BLaER1 treated with 17β-estradiol and CSF1 and Interleukin-3, amounts not matched to agents 10 nM and 100 nM (cell line): ENCODE measurements around the gene PTPRH.

ENCODE experiments used
- H3K27ac ChIP-seq, 11 experiments: shearing (Covaris generic); formaldehyde crosslinking; 2 replicates each; pipeline ENCODE4 v1.8.1; 2022
- H3K27me3 ChIP-seq, 11 experiments: shearing (Covaris generic); formaldehyde crosslinking; 2 replicates each; pipeline ENCODE4 v1.8.1; 2022
- H3K36me3 ChIP-seq, 11 experiments: shearing (Covaris generic); formaldehyde crosslinking; 2 replicates each; pipeline ENCODE4 v1.8.1; 2022
- H3K4me1 ChIP-seq, 10 experiments: shearing (Covaris generic); formaldehyde crosslinking; 2 replicates each; pipeline ENCODE4 v1.8.1; 2022
- H3K4me2 ChIP-seq, 11 experiments: shearing (Covaris generic); formaldehyde crosslinking; 2 replicates each; pipeline ENCODE4 v1.8.1; 2022
- H3K4me3 ChIP-seq, 10 experiments: shearing (Covaris generic); formaldehyde crosslinking; 2 replicates each; pipeline ENCODE4 v1.8.1; 2022
- H3K9ac ChIP-seq, 11 experiments: shearing (Covaris generic); formaldehyde crosslinking; 2 replicates each; pipeline ENCODE4 v1.8.1; 2022
- H3K9me3 ChIP-seq, 11 experiments: shearing (Covaris generic); formaldehyde crosslinking; replicated peaks in 1 of 11; 2 replicates each; pipeline ENCODE4 v1.8.1; 2022
- H4K20me1 ChIP-seq, 11 experiments: shearing (Covaris generic); formaldehyde crosslinking; 2 replicates each; pipeline ENCODE4 v1.8.1; 2022
- Cebpa-rat ChIP-seq, 11 experiments: shearing (Covaris generic); IDR thresholded peaks; 2 replicates each; pipeline ENCODE4 v1.8.1; 2022

The PTPRH gene

DNA sequence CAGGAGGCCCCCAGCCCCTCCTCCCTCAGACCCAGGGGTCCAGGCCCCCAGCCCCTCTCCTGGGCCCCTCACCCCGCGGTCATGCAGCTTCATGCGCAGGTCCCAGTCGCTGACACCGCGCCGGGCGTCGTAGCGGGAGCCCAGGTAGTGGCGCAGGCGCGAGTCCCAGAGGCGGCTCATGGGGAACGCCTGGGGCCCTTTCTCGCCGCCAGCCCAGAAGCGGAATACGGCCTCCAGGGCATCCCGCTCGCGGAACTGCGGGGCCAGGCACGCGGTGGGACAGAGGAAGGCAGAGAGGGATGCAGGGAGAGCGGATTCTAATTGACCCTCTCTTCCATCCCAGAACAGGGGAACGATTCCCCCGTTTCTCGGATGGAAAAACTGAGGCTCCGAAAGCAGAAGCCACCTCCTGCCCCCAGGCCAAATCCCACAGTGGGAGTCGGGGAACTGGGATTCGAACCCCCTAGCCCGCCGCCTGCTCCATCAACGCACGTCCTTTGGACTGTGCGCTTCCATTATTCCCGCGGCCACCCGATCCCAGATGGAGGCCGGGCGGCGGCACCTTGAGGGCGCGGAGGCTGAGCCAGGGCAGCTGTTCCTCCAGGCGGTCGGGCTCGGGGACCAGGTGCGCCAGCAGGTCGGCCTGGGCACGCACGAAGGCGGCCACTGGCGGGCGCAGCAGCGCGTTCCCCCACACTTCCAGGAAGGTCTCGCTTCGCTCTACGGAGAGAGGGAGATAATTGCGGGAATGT is 47.6 kb downstream of the PTPRH start:
- Histone ChIP-seq H3K4me2 (no peak overlapping the region), H3K4me1 (peaks cover 22 to 47% (median 44%) of the 10 kb centered on the region in 10 experiments), H3K9me3 (no peaks in the 10 kb centered on the region), H3K4me3 (no peak overlapping the region), H4K20me1 (no peaks in the 10 kb centered on the region; a peak in 2 of 22 replicates), H3K9ac (no peak overlapping the region), H3K27ac (no peak overlapping the region), H3K27me3 (peaks cover 0 to 8% (median 0%) of the 10 kb centered on the region in 11 experiments; a peak in 7 of 22 replicates), H3K36me3 (no peaks in the 10 kb centered on the region)
- no peak for TF ChIP-seq Cebpa-rat (IDR thresholded peaks at IDR 0.05)

DNA sequence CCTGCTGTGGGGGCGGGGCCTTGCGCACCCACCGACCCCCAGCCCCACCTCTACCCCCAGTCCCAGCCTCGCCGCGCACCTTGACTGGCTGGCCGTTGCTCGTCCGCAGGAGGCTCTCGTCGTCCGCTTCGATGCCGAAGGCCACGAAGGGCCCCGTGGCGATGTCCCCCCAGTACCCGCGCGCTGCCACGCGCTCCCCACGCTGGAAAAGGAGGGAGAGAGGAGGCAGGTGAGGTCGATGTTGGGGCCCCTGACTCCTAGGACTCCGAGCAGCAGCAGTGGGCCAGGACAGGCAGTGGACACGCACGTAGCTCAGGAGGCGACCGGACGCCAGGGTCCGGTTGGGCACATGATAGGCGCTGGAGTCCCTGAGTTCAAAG is 48.3 kb downstream of the PTPRH start:
- no peak for TF ChIP-seq Cebpa-rat (IDR thresholded peaks at IDR 0.05)
- Histone ChIP-seq H3K27me3 (peaks cover 0 to 10% (median 0%) of the 10 kb centered on the region in 11 experiments; a peak in 8 of 22 replicates), H3K27ac (no peak overlapping the region), H3K9me3 (no peaks in the 10 kb centered on the region), H4K20me1 (no peaks in the 10 kb centered on the region; a peak in 2 of 22 replicates), H3K9ac (no peak overlapping the region), H3K4me1 (peaks cover 29 to 51% (median 48%) of the 10 kb centered on the region in 10 experiments), H3K36me3 (no peaks in the 10 kb centered on the region), H3K4me3 (no peak overlapping the region), H3K4me2 (0 out of 22 replicates have a peak overlapping the region, but pooled peaks of 1 of the 11 experiments have one; percentile 83)

DNA sequence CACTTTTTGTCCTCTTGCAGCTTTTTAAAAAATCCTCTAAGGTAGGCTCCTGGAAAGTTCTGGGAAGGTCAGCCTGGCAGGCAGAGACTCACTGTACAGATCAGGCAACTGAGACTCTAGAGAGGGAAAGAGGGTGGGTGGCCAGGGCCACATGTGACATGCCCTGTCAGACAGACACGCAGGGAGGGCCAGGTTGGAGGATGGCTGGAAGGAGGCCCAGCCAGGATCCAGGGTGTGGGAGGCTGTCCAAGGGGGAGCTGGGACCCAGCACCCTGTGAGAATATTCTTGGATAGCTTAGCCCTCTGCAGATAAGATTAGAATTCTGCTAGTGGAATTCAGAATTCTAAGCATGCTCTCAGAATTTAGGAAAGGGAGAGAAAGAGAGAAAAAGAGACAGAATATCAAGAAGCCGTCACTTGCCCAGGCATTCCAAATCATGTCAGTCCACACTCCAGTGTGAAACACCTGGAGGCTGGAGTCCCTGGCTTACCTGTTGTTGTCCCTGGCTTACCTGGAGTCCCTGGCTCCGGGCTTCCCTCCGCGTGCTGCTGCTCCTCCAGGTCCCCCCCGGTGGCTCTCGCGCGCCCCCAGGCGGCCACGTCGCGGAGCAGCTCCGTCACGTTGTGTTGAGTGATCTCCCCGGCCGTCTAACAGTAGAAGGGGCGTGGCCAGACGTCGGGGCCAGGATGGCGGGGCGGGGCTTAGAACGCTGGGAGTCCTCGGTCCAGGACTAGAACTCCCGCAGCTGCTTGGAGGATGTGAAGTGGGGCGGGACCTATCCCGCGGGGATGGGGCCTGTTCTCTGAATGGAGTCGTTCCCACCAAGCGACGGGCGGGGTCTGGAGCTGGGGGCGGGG is 48.9 kb downstream of the PTPRH start:
- Histone ChIP-seq H3K27ac (peak overlapping the region in 2 of 11 experiments; percentile 28 to 58; a peak in 2 of 22 replicates), H3K4me1 (peaks cover 30 to 49% (median 47%) of the 10 kb centered on the region in 10 experiments), H4K20me1 (no peaks in the 10 kb centered on the region; a peak in 2 of 22 replicates), H3K4me2 (peak overlapping the region; percentile 44 to 92 (median 85); a peak in 21 of 22 replicates), H3K4me3 (peak overlapping the region in 5 of 10 experiments; percentile 5 to 40 (median 26); a peak in 4 of 20 replicates), H3K27me3 (peaks cover 0 to 11% (median 0%) of the 10 kb centered on the region in 11 experiments; a peak in 8 of 22 replicates), H3K36me3 (no peaks in the 10 kb centered on the region), H3K9me3 (no peaks in the 10 kb centered on the region), H3K9ac (peak overlapping the region in 7 of 11 experiments; percentile 35 to 63 (median 44); a peak in 12 of 22 replicates)
- no peak for TF ChIP-seq Cebpa-rat (IDR thresholded peaks at IDR 0.05)

DNA sequence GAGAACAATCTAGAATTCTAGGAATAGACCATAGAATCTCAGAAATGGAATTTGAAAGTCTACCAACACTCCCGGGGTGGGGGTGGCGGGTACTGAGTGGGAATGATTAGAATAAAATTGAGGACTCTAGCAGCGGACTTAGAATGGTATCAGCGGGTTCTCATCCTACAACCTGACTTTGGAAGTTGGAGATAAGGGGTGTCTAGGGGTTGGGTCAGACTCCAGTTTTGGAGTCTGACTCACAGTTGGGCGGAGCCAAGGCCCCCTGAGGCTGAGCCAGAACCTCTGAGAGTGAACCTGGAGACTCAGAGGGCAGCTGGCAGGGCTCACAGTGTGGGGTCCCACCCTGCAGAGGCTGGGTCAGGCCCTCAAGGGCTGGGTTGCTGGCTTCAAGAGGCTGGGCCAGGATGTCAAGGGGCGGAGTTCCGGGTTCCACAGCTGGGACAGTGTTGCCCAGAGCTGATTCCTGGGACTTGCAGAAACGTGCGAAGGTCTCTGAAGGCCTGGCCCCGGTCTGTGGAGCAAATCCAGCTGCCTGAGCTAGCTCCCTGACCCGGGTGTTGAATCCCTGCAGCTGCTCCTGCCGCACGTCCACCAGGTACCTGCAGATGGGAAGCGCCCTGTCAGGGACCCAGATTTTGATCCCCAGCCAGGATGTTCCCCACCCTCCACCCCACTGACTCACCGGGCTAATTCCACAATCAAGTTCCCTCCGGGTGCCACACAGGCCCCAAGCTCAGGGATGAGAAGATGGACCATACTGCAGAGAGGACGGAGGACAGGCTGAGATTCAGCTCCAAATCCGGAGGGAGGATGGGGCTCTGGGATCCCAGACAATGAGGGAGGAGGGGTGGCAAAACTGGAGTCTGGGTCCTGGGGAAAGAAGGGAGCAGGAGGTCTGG is 50.2 kb downstream of the PTPRH start:
- no peaks in the 10 kb centered on the region for H3K9me3 ChIP-seq
- peaks cover 30 to 54% (median 52%) of the 10 kb centered on the region in 10 experiments for H3K4me1 ChIP-seq
- no peak for TF ChIP-seq Cebpa-rat (IDR thresholded peaks at IDR 0.05)
- H3K27me3 ChIP-seq: peaks cover 0 to 11% (median 0%) of the 10 kb centered on the region in 11 experiments; a peak in 8 of 22 replicates
- peak overlapping the region in 9 of 11 experiments; percentile 21 to 63 (median 44); a peak in 15 of 22 replicates for H3K9ac ChIP-seq
- H3K27ac ChIP-seq: peak overlapping the region in 7 of 11 experiments; percentile 26 to 58 (median 49); a peak in 11 of 22 replicates
- peak overlapping the region in 7 of 10 experiments; percentile 18 to 40 (median 32); a peak in 9 of 20 replicates for H3K4me3 ChIP-seq
- peak overlapping the region; percentile 29 to 92 (median 85) for H3K4me2 ChIP-seq
- H4K20me1 ChIP-seq: no peaks in the 10 kb centered on the region; a peak in 2 of 22 replicates
- H3K36me3 ChIP-seq: no peaks in the 10 kb centered on the region

DNA sequence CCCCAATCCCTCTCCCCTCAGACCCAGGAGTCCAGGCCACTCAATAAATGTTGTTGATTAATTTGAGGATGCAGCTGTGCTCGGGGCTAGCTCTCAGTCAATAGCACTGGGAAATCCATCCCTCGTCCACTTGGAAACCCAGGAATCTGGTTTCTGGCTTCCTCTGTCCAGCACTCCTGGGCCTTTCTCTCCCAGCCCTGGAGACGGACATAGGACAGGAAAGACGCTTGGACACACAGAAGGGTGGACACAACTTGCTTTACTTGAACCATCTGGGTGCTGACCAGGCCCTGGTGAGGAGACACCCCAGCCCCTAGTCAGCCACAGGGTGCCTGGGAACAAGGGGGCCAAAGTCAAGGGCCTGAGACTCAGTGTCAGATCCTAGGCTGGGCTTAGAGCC is 50.9 kb downstream of the PTPRH start:
- Histone ChIP-seq H3K9ac (peak overlapping the region in 4 of 11 experiments; percentile 9 to 44 (median 30); a peak in 2 of 22 replicates), H3K36me3 (no peaks in the 10 kb centered on the region), H3K27ac (peak overlapping the region in 6 of 11 experiments; percentile 15 to 58 (median 51); a peak in 7 of 22 replicates), H3K27me3 (peaks cover 0 to 11% (median 0%) of the 10 kb centered on the region in 11 experiments; a peak in 8 of 22 replicates), H3K4me1 (peaks cover 30 to 61% (median 58%) of the 10 kb centered on the region in 10 experiments), H4K20me1 (no peaks in the 10 kb centered on the region; a peak in 2 of 22 replicates), H3K4me2 (peak overlapping the region; percentile 29 to 92 (median 85)), H3K4me3 (no peak overlapping the region), H3K9me3 (no peaks in the 10 kb centered on the region)
- no peak for TF ChIP-seq Cebpa-rat (IDR thresholded peaks at IDR 0.05)

DNA sequence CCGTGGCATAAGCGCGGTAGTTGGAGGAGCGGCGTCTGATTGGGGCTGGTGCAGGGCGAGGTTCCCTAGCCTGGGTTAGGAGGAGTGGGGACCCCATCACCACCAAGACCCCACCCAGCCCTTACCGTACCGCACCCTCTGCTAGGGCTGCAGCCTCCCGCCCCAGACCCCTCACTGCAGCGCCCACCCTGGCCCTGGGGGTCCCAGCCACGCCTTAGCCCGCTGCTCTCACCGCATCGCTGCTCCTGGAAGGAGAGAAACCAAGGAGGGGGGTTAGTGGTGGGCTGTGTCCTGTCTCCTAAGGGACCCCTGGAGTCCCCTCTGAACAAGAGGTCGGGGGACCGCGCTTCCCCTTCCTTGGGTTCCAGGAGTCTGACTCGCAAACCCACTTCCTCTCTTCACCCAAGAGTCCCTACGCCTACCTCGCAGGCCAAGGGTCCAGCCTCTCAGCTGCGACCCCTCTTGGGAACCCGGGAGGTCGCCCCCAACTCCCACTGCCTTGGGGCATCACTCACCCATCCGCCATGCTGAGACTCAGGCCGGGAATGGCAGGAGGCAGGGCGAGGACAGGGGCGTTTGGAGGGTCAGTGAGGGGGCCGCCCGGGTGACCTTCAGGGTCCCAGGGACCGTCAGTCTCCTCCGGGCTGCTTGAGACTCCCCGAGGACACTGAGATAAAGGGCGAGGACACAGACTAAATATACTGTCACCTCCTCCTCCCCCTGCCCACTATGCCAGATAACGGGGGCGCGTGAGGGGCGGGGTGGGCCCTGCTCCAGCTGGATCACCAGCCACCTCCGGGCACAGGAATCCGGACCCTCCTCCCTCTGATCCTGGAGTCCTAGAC is 52.0 kb downstream of the PTPRH start, which contains the start of gene TNNI3:
Gene TNNI3 (minus strand): TSS at position 669 of the 845 bp plus-strand sequence. CDS start 143 bp downstream, at position 526.
- Histone ChIP-seq H3K4me3 (peak within 1 kb of the TSS; percentile 35 to 60 (median 46)), H3K4me2 (peak within 1 kb of the TSS; percentile 80 to 96 (median 87)), H3K4me1 (peaks cover 30 to 72% (median 70%) of the 10 kb centered on the region in 10 experiments), H3K27ac (peak within 1 kb of the TSS in 7 of 11 experiments; percentile 22 to 58 (median 53); a peak in 12 of 22 replicates), H3K9ac (peak within 1 kb of the TSS in 7 of 11 experiments; percentile 25 to 44 (median 32); a peak in 11 of 22 replicates), H3K36me3 (no peaks in the 10 kb centered on the region), H3K9me3 (peaks cover 0 to 3% (median 0%) of the 10 kb centered on the region in 11 experiments; a peak in 7 of 22 replicates), H4K20me1 (no peaks in the 10 kb centered on the region; a peak in 2 of 22 replicates), H3K27me3 (peaks cover 0 to 11% (median 0%) of the 10 kb centered on the region in 11 experiments; a peak in 8 of 22 replicates)
- TF ChIP-seq Cebpa-rat (IDR thresholded peaks at IDR 0.05): no peak
